Measurements from ENCODE around the gene LIN28B. TPM values are rescaled to one million over a fixed set of nuclear protein-coding genes. Genes with fewer than 3 reads are reported as not detected.
"Not testable (repeated sequence)": the region's sequence is repeated elsewhere in the genome, so short reads cannot be mapped to it uniquely, and the experiment has no call there.

The LIN28B gene
- total RNA-seq, 5 donors from 2014 or later (not counting 1 experiment from before 2014, with no cell fraction given): 0.20 to 0.41 (median 0.22) TPM; not detected in 2

DNA sequence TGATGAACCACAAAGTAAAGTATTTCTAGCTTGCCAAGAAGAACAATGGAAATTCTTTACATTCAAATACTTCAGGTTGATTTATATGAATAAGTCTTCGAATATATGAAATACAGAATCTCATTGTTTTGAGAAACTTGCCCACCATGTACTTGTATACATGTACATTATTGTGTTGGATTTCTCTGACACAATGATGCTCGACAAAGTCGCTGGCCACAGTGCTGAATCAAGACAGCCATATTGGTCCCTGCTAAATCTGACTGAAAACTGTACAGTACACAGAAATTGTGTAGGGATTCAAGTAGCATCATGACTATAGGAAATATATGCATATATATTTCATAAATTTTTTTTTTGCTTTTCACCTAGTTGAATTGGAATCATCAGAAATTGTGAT, 13.1 kb upstream of the LIN28B start:
- POLR2A ChIA-PET: no interaction called here
- Histone ChIP-seq H3K27ac (ENCODE audit: low read length) (no peak overlapping the region), H3K9me3 (no peaks in the 10 kb centered on the region), H3K4me1 (ENCODE audit: control insufficient read depth in 1 of 2, extremely low read depth in 1 of 2, insufficient read depth in 2 of 2, low read length in 2 of 2) (peaks cover 2 to 6% of the 10 kb centered on the region in 2 experiments), H3K4me3 (ENCODE audit: control insufficient read depth in 1 of 2, extremely low read depth in 1 of 2, low read length in 1 of 2) (no peak overlapping the region), H3K27me3 (replicated peaks in 1 of 2; ENCODE audit: control insufficient read depth in 2 of 2, extremely low read depth in 1 of 2, insufficient read depth in 2 of 2, low read length in 1 of 2) (peaks cover 2 to 17% of the 10 kb centered on the region in 2 experiments), H3K36me3 (ENCODE audit: control insufficient read depth in 2 of 2, extremely low read depth in 1 of 2, insufficient read depth in 1 of 2, low read length in 1 of 2) (no peaks in the 10 kb centered on the region)
- no peak for ATAC-seq (replicated peaks in 1 of 4)
- no peak overlapping the region for H3K27ac Mint-ChIP-seq
- H3K27me3 Mint-ChIP-seq: peaks cover 33 to 42% of the 10 kb centered on the region in 2 donors
- no peak for DNase-seq
- no peaks in the 10 kb centered on the region for H3K36me3 Mint-ChIP-seq
- CTCF ChIA-PET: no interaction called here
- WGBS (ENCODE audit: insufficient coverage): no CpG with 5 or more reads among the region's 3 CpGs
- H3K9me3 Mint-ChIP-seq: peaks cover 0 to 4% (median 2%) of the 10 kb centered on the region in 3 donors
- peaks cover 0 to 10% (median 8%) of the 10 kb centered on the region in 3 donors for H3K4me1 Mint-ChIP-seq
- H3K4me3 Mint-ChIP-seq: no peak overlapping the region

DNA sequence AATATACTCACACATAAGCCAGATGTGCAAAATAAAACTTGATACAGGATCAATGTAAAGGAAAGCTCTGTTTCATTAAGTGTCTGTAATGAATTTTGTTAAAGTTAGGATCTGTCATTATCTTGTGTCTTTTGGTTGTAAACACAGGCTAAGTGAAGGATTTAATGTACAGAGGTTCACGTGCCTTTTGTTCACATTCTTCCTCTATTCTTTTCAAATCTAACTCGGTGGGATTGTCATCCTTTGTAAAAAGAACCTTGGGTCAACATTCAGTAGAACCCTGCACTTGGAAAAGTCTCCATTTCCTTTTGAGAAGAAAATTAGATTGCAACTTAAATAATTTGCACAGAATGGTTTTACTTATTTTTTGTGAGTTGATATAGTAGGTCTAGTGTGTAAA, 7.7 kb upstream of the LIN28B start:
- H3K36me3 Mint-ChIP-seq: no peaks in the 10 kb centered on the region
- Histone ChIP-seq H3K27ac (ENCODE audit: low read length) (no peak overlapping the region), H3K9me3 (no peaks in the 10 kb centered on the region), H3K27me3 (replicated peaks in 1 of 2; ENCODE audit: control insufficient read depth in 2 of 2, extremely low read depth in 1 of 2, insufficient read depth in 2 of 2, low read length in 1 of 2) (peaks cover 9 to 19% of the 10 kb centered on the region in 2 experiments), H3K4me1 (ENCODE audit: control insufficient read depth in 1 of 2, extremely low read depth in 1 of 2, insufficient read depth in 2 of 2, low read length in 2 of 2) (no peaks in the 10 kb centered on the region), H3K4me3 (ENCODE audit: control insufficient read depth in 1 of 2, extremely low read depth in 1 of 2, low read length in 1 of 2) (no peak overlapping the region), H3K36me3 (ENCODE audit: control insufficient read depth in 2 of 2, extremely low read depth in 1 of 2, insufficient read depth in 1 of 2, low read length in 1 of 2) (no peaks in the 10 kb centered on the region)
- POLR2A ChIA-PET: no interaction called here
- peaks cover 36 to 44% of the 10 kb centered on the region in 2 donors for H3K27me3 Mint-ChIP-seq
- peaks cover 0 to 9% (median 3%) of the 10 kb centered on the region in 3 donors for H3K9me3 Mint-ChIP-seq
- DNase-seq (no peak), ATAC-seq (replicated peaks in 1 of 4) (no peak)
- H3K4me3 Mint-ChIP-seq: no peak overlapping the region
- no peak overlapping the region for H3K27ac Mint-ChIP-seq
- no peaks in the 10 kb centered on the region for H3K4me1 Mint-ChIP-seq
- WGBS (ENCODE audit: insufficient coverage): no CpG with 5 or more reads among the region's 2 CpGs
- CTCF ChIA-PET: interaction anchor here in 1 of 2 donors (0.5 kb wide), 1 partner anchor 104 kb away, joined by 6 read pairs; no protein-coding TSS in a partner anchor

- H3K4me1 ChIP-seq (ENCODE audit: control insufficient read depth in 1 of 2, extremely low read depth in 1 of 2, insufficient read depth in 2 of 2, low read length in 2 of 2): no peaks in the 10 kb centered on the region
- H3K4me3 ChIP-seq (ENCODE audit: control insufficient read depth in 1 of 2, extremely low read depth in 1 of 2, low read length in 1 of 2): no peak overlapping the region
- Mint-ChIP-seq H3K4me1 (peaks cover 0 to under 1% (median under 1%) of the 10 kb centered on the region in 3 donors), H3K9me3 (peaks cover 0 to 11% (median 10%) of the 10 kb centered on the region in 3 donors), H3K4me3 (no peak overlapping the region), H3K27me3 (peaks cover 50 to 60% of the 10 kb centered on the region in 2 donors), H3K27ac (no peak overlapping the region), H3K36me3 (no peaks in the 10 kb centered on the region)
- POLR2A ChIA-PET: no interaction called here
- ATAC-seq (replicated peaks in 1 of 4): no peak
- H3K9me3 ChIP-seq: no peaks in the 10 kb centered on the region
- no peak overlapping the region for H3K27ac ChIP-seq (ENCODE audit: low read length)
- CTCF ChIA-PET: no interaction called here
- no peak for DNase-seq
- H3K36me3 ChIP-seq (ENCODE audit: control insufficient read depth in 2 of 2, extremely low read depth in 1 of 2, insufficient read depth in 1 of 2, low read length in 1 of 2): no peaks in the 10 kb centered on the region
- H3K27me3 ChIP-seq (replicated peaks in 1 of 2; ENCODE audit: control insufficient read depth in 2 of 2, extremely low read depth in 1 of 2, insufficient read depth in 2 of 2, low read length in 1 of 2): peaks cover 24 to 27% of the 10 kb centered on the region in 2 experiments
- whole genome bisulfite sequencing (ENCODE audit: insufficient coverage): no CpG with 5 or more reads among the region's 1 CpG
Observed at GRCh38 chr6:104951677-104952076, 5.2 kb upstream of the LIN28B start.

GRCh38 chr6:104952911-104953399, 4.0 kb upstream of the LIN28B start:
- WGBS (ENCODE audit: insufficient coverage): 23% methylated on average over 22 of the region's 33 CpGs
- ATAC-seq (replicated peaks in 1 of 4): no peak
- Histone ChIP-seq H3K4me1 (ENCODE audit: control insufficient read depth in 1 of 2, extremely low read depth in 1 of 2, insufficient read depth in 2 of 2, low read length in 2 of 2) (no peaks in the 10 kb centered on the region), H3K36me3 (ENCODE audit: control insufficient read depth in 2 of 2, extremely low read depth in 1 of 2, insufficient read depth in 1 of 2, low read length in 1 of 2) (no peaks in the 10 kb centered on the region), H3K27me3 (replicated peaks in 1 of 2; ENCODE audit: control insufficient read depth in 2 of 2, extremely low read depth in 1 of 2, insufficient read depth in 2 of 2, low read length in 1 of 2) (peaks cover 25 to 29% of the 10 kb centered on the region in 2 experiments), H3K4me3 (ENCODE audit: control insufficient read depth in 1 of 2, extremely low read depth in 1 of 2, low read length in 1 of 2) (no peak overlapping the region), H3K9me3 (no peaks in the 10 kb centered on the region), H3K27ac (ENCODE audit: low read length) (no peak overlapping the region)
- Mint-ChIP-seq H3K27me3 (peaks cover 58 to 67% of the 10 kb centered on the region in 2 donors), H3K36me3 (no peaks in the 10 kb centered on the region), H3K4me3 (no peak overlapping the region), H3K27ac (no peak overlapping the region), H3K9me3 (peaks cover 0 to 13% (median 13%) of the 10 kb centered on the region in 3 donors), H3K4me1 (peaks cover 6 to 8% (median 7%) of the 10 kb centered on the region in 3 donors)
- ChIA-PET POLR2A (no interaction called here), CTCF (no interaction called here)
- no peak for DNase-seq

DNA sequence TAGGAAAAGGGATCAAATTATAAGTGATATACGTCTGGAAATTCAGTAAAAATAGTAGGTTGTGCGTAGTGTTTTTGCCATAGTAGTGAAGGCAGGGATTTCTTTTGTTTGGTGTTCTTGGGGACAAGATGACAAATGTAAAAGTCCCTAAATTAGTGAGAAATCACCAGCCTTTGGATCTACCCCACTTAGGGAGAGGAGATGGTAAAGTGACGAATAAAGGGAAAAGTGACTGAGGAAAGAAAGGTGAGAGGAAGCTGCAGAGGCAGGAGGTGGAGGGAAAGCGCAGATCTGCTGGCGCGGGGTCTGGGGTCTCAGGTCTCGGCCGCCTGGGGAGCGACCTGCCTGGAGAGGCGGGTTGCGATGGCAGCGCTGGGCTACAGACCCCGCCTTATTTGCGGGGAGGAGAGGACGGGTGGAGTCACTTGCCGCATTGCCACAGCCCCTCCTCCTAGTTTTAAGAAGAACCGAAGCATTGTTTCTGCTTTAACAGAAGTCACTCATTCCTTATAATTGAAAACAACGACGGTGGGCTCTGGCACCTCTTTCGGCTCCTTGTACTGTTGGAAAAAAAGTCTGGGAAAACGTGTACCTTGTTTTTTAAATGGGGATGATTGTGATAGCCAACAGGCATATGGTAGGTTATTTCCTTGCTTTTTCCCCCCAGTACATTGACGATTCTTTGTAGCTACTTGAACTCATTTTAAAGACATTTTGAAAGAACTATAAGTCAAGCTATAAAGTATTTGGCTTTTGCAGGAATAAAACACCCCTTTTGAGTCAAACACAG, 3.3 kb upstream of the LIN28B start:
- peaks cover 0 to 13% (median 13%) of the 10 kb centered on the region in 3 donors for H3K9me3 Mint-ChIP-seq
- H3K4me1 ChIP-seq (ENCODE audit: control insufficient read depth in 1 of 2, extremely low read depth in 1 of 2, insufficient read depth in 2 of 2, low read length in 2 of 2); H3K4me3 Mint-ChIP-seq; POLR2A ChIA-PET; H3K36me3 Mint-ChIP-seq; ATAC-seq (replicated peaks in 1 of 4); H3K4me3 ChIP-seq (ENCODE audit: control insufficient read depth in 1 of 2, extremely low read depth in 1 of 2, low read length in 1 of 2); CTCF ChIA-PET; H3K4me1 Mint-ChIP-seq; H3K27ac ChIP-seq (ENCODE audit: low read length); H3K9me3 ChIP-seq; DNase-seq; H3K27ac Mint-ChIP-seq; H3K36me3 ChIP-seq (ENCODE audit: control insufficient read depth in 2 of 2, extremely low read depth in 1 of 2, insufficient read depth in 1 of 2, low read length in 1 of 2): not testable (repeated sequence)
- H3K27me3 Mint-ChIP-seq: peaks cover 61 to 73% of the 10 kb centered on the region in 2 donors
- H3K27me3 ChIP-seq (replicated peaks in 1 of 2; ENCODE audit: control insufficient read depth in 2 of 2, extremely low read depth in 1 of 2, insufficient read depth in 2 of 2, low read length in 1 of 2): peaks cover 27 to 30% of the 10 kb centered on the region in 2 experiments
- 11% methylated on average over 11 of the region's 22 CpGs for WGBS (ENCODE audit: insufficient coverage)

GRCh38 chr6:104954190-104954797, 2.6 kb upstream of the LIN28B start:
- ChIA-PET POLR2A (no interaction called here), CTCF (interaction anchor here in 1 of 2 donors (1.0 kb wide), 1 partner anchor 10 kb away, joined by 3 read pairs; no protein-coding TSS in a partner anchor)
- no peak for DNase-seq
- H3K27me3 Mint-ChIP-seq: peaks cover 64 to 74% of the 10 kb centered on the region in 2 donors
- no peak for ATAC-seq (replicated peaks in 1 of 4)
- peaks cover 6 to 8% (median 7%) of the 10 kb centered on the region in 3 donors for H3K4me1 Mint-ChIP-seq
- Histone ChIP-seq H3K4me1 (ENCODE audit: control insufficient read depth in 1 of 2, extremely low read depth in 1 of 2, insufficient read depth in 2 of 2, low read length in 2 of 2) (no peaks in the 10 kb centered on the region), H3K4me3 (ENCODE audit: control insufficient read depth in 1 of 2, extremely low read depth in 1 of 2, low read length in 1 of 2) (no peak overlapping the region), H3K27ac (ENCODE audit: low read length) (no peak overlapping the region), H3K9me3 (no peaks in the 10 kb centered on the region), H3K27me3 (replicated peaks in 1 of 2; ENCODE audit: control insufficient read depth in 2 of 2, extremely low read depth in 1 of 2, insufficient read depth in 2 of 2, low read length in 1 of 2) (peaks cover 27 to 31% of the 10 kb centered on the region in 2 experiments), H3K36me3 (ENCODE audit: control insufficient read depth in 2 of 2, extremely low read depth in 1 of 2, insufficient read depth in 1 of 2, low read length in 1 of 2) (no peaks in the 10 kb centered on the region)
- no peaks in the 10 kb centered on the region for H3K36me3 Mint-ChIP-seq
- peaks cover 0 to 13% (median 13%) of the 10 kb centered on the region in 3 donors for H3K9me3 Mint-ChIP-seq
- 10% methylated on average over 2 of the region's 4 CpGs for WGBS (ENCODE audit: insufficient coverage)
- no peak overlapping the region for H3K4me3 Mint-ChIP-seq
- H3K27ac Mint-ChIP-seq: no peak overlapping the region

Data from T-cell (primary cell).